ENCODE measurements around the gene NNT.

GRCh38 chr5:43606351-43606750 lies 3.4 kb downstream of the NNT start:
- TF ChIP-seq EZH2phosphoT487 (IDR thresholded peaks at IDR 0.05; ENCODE audit: borderline replicate concordance) (no peak), CTCF (conservative IDR thresholded peaks at IDR 0.05; ENCODE audit: low read length) (no peak)

Data from Loucy (cell line).